Measurements from ENCODE around the gene MAPK7.

MAPK7 gene

DNA sequence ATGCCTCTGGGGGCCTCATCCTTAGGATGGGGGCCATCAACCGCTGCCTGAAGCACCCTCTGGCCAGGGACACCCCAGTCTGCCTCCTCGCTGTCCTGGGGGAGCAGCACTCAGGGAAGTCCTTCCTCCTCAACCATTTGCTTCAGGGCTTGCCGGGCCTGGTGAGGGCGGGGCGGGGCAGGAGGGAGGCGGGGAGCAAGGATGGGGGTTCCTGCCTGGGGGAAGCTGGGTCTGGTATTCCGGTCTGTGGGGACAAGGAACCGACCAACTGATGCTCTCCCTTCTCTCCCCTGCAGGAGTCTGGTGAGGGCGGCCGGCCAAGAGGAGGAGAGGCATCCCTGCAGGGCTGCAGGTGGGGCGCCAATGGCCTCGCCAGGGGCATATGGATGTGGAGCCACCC is 34.7 kb downstream of the MAPK7 start:
- Mint-ChIP-seq H3K4me3 (no peak overlapping the region), H3K27me3 (peaks cover 43% of the 10 kb centered on the region), H3K27ac (no peak overlapping the region), H3K36me3 (ENCODE audit: low read depth) (no peaks in the 10 kb centered on the region), H3K9me3 (no peaks in the 10 kb centered on the region), H3K4me1 (ENCODE audit: low read depth) (peaks cover 12% of the 10 kb centered on the region)
- intact Hi-C loops (cut with micrococcal nuclease), result no loop called here

DNA sequence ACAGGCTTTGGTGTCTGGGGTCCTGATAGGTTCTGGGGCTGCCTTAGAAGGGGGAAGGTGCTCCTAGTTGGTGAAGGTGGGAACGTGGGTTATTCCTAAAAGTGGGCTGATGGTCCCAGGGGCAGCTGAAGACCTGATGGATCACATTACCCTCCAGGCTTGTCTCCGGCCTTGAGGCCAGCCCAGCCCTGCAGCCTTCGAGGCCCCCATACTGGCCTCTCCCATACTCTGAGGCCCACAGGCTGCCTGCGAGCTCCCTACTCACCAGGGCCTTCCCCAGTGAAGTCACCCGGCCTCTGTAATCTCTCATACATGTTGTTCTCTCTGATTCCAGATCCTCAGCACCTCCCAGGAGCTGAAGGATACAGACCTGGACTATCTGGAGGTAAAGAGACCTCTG is 35.5 kb downstream of the MAPK7 start:
- Mint-ChIP-seq H3K4me3 (no peak overlapping the region), H3K4me1 (ENCODE audit: low read depth) (peaks cover 19% of the 10 kb centered on the region), H3K27ac (no peak overlapping the region), H3K27me3 (peaks cover 44% of the 10 kb centered on the region), H3K9me3 (no peaks in the 10 kb centered on the region), H3K36me3 (ENCODE audit: low read depth) (no peaks in the 10 kb centered on the region)
- intact Hi-C loops (cut with micrococcal nuclease), result no loop called here

DNA sequence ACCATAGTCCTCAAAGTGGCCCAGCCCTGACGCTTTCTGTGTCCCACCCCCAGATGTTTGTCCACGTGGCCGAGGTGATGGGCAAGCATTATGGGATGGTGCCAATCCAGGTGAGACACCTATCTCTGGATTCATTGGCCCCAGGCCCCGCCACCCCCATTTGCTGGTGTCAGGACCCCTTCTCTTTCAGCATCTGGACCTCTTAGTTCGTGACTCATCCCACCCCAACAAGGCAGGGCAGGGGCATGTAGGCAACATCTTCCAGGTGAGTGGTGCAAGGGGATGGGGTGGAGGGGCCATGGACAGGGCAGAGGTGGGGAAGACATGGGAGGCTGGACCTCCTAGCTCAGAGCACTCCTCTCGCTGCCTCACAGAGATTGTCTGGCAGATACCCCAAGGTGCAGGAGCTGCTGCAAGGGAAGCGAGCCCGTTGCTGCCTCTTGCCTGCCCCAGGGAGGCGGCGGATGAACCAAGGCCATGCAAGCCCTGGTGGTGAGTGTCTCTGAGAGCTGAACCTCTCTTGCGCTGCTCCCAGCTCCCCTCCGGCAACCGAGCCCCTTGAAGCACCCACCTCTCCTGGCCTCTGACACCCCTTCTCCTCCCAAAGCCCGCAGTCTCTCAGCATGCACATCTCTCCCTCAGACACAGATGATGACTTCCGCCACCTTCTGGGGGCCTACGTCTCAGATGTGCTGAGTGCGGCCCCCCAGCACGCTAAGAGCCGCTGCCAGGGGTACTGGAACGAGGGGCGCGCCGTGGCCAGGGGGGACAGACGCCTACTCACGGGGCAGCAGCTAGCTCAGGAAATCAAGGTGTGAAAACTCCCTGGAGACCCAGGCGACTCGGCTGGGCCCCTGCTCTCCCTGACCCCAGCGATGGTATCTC is 36.3 kb downstream of the MAPK7 start:
- Mint-ChIP-seq H3K27ac (no peak overlapping the region), H3K27me3 (peaks cover 44% of the 10 kb centered on the region), H3K36me3 (ENCODE audit: low read depth) (no peaks in the 10 kb centered on the region), H3K9me3 (no peaks in the 10 kb centered on the region), H3K4me1 (ENCODE audit: low read depth) (peaks cover 22% of the 10 kb centered on the region), H3K4me3 (no peak overlapping the region)
- intact Hi-C loops (cut with micrococcal nuclease), result no loop called here

DNA sequence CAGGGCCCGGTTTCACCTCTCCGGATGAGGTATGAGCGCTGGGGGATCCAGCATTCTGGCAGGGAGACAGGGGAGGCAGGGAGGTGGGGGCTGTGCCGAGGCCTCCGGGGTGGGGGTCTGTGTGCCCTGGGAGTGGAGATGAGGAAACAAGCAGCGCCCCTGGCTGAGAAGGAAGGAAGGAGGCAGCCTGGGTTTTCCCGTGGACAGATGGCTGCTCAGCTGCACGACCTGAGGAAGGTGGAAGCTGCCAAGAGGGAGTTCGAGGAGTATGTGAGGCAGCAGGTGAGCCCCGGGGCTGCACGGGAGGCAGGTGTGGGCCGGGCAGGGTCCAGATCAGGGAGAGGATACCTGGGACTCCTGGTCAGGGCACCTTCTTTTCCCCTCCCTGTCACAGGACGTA is 37.0 kb downstream of the MAPK7 start:
- no peak overlapping the region for H3K27ac Mint-ChIP-seq
- intact Hi-C loops (cut with micrococcal nuclease), result no loop called here
- H3K4me1 Mint-ChIP-seq (ENCODE audit: low read depth), result peaks cover 22% of the 10 kb centered on the region
- H3K4me3 Mint-ChIP-seq, result no peak overlapping the region
- peaks cover 43% of the 10 kb centered on the region for H3K27me3 Mint-ChIP-seq
- H3K9me3 Mint-ChIP-seq, result no peaks in the 10 kb centered on the region
- no peaks in the 10 kb centered on the region for H3K36me3 Mint-ChIP-seq (ENCODE audit: low read depth)

DNA sequence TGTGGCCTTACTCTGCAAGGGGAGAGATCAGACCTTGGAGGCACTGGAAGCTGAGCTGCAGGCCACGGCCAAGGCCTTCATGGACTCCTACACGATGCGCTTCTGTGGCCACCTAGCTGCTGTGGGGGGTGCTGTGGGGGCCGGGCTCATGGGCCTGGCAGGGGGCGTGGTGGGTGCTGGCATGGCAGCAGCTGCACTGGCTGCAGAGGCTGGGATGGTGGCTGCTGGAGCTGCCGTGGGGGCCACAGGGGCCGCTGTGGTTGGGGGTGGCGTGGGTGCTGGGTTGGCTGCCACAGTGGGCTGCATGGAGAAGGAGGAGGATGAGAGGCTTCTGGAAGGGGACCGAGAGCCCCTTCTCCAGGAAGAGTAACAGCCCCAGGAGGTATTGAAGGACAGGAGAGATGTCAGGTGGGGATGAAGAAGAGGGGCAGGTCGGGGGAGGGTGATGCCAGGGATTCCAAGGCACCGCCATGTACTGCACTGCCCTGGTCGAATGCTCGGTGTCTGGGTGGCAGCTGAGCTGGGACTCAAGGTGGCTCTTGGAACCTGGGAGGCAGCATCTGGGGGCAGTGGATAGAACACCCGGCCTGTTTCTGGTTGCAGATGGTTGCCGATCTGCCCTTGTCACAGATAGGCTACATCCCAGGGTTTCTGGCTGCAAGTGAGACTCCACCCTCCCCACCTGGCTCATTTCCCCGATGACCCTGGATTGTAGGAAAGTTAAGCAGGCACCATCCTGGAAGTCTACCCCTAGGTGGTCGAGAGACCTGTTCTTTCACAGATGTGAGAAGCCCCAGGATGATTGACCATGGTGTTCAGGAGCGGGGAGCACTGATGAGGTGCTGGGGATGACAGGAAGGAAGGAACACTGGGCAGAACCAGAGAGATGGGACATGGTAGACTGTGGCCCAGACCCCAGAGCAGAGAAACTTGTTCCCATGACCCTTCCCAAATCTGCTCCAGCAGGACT is 37.8 kb downstream of the MAPK7 start:
- H3K4me1 Mint-ChIP-seq (ENCODE audit: low read depth), result peaks cover 19% of the 10 kb centered on the region
- H3K27ac Mint-ChIP-seq, result no peak overlapping the region
- H3K27me3 Mint-ChIP-seq, result peaks cover 37% of the 10 kb centered on the region
- intact Hi-C loops (cut with micrococcal nuclease), result no loop called here
- H3K9me3 Mint-ChIP-seq, result no peaks in the 10 kb centered on the region
- H3K4me3 Mint-ChIP-seq, result no peak overlapping the region
- H3K36me3 Mint-ChIP-seq (ENCODE audit: low read depth), result no peaks in the 10 kb centered on the region

DNA sequence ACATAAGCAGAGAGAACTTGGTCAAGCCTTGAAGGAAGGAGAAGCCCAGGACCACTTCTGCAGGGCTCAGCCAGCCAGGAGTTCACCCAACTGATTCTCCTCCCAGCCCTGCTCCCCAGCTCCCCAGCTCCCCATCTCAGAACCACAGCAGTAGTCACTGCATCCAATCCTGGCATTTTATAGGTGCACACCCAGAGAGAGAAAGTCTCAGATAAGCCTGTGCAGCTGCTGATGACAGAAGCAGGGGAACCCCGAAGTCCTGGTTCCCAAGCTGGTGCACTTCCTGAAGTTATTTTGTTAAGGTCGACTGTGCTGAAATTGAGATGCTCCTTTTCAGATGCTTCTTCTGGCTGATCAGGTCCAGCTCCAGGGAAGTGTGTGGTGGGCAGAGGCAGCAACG is 39.3 kb downstream of the MAPK7 start:
- intact Hi-C loops (cut with micrococcal nuclease), result no loop called here
- Mint-ChIP-seq H3K36me3 (ENCODE audit: low read depth) (no peaks in the 10 kb centered on the region), H3K4me3 (no peak overlapping the region), H3K4me1 (ENCODE audit: low read depth) (peaks cover 17% of the 10 kb centered on the region), H3K9me3 (no peaks in the 10 kb centered on the region), H3K27ac (no peak overlapping the region), H3K27me3 (peaks cover 29% of the 10 kb centered on the region)

DNA sequence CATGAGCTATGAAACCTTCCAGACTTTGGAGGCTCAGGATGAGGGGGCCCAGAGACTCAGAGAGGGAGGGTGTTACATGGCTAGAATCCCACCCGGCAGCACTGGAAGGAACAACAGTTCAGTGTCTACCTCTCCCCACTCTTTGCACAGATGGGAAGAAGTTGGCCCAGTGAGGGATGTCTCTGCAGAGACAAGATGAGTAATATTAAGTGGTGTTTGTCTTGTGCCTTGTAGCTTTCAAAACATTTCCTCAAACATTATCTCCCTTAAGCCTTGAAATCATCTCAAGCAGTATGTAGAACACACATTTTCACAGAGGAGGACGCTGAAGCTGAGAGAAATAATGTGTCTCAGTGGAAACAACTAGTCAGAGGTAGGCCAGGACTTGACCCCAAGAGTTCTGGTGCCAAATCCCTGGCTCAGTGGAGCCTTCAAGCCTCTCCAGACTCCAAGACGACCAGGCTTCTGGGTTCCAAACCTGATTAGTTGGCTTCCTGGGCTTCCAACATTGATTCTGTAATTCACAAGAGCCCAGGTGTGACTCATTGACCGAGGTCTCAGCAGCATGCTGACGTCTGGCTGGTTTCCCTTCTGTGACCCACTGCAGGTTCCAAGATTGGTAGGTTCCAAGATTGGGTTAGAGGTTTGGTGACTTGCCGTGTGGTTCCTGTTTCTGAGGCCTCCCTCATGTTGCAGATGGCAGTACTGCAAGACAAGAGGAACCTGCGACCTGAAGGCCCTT is 40.1 kb downstream of the MAPK7 start:
- Mint-ChIP-seq H3K27ac (no peak overlapping the region), H3K4me1 (ENCODE audit: low read depth) (peaks cover 17% of the 10 kb centered on the region), H3K36me3 (ENCODE audit: low read depth) (no peaks in the 10 kb centered on the region), H3K4me3 (no peak overlapping the region), H3K9me3 (no peaks in the 10 kb centered on the region), H3K27me3 (peaks cover 26% of the 10 kb centered on the region)
- intact Hi-C loops (cut with micrococcal nuclease), result no loop called here

DNA sequence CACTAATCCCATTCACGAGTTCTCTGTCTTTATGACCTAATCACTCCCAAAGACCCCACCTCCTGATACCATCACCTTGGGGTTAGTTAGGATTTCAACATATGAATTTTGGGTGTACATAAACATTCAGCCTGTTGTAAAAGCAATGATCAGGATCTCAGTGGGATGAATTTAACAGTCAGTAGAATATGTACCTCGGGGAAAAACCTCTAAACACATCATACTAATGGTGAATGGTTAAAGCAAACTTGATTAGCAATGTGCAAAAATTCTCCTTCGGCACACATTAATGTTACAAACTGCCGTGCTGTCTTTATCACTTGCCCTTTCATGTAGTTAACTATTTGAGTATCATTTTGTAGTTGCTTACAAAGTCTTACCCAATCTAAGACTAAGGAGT is 42.9 kb downstream of the MAPK7 start:
- Mint-ChIP-seq H3K36me3 (ENCODE audit: low read depth) (no peaks in the 10 kb centered on the region), H3K27ac (no peak overlapping the region), H3K9me3 (no peaks in the 10 kb centered on the region), H3K4me3 (no peak overlapping the region), H3K27me3 (peaks cover 11% of the 10 kb centered on the region), H3K4me1 (ENCODE audit: low read depth) (peaks cover 17% of the 10 kb centered on the region)
- intact Hi-C loops (cut with micrococcal nuclease), result no loop called here

DNA sequence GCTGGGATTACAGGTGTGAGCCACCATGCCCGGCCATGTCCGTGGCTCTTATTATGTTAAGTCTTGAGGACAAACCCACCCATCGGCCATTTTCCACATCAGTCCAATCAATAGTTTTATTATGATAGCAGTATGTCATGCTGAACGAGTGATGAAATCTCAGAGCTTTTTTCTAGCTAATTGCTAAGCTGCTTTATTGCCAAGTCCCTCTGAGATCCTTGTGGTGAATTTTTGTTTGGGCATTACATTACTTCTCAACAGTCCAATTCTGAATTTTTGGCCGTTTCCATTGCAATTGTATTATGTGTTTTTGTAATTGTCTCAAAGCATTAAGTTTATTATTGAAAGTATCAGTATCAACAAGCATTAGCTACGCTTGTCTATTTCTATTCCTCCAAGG is 43.6 kb downstream of the MAPK7 start:
- H3K4me3 Mint-ChIP-seq, result no peak overlapping the region
- H3K27ac Mint-ChIP-seq, result no peak overlapping the region
- peaks cover 17% of the 10 kb centered on the region for H3K4me1 Mint-ChIP-seq (ENCODE audit: low read depth)
- no peaks in the 10 kb centered on the region for H3K9me3 Mint-ChIP-seq
- no peaks in the 10 kb centered on the region for H3K36me3 Mint-ChIP-seq (ENCODE audit: low read depth)
- peaks cover 10% of the 10 kb centered on the region for H3K27me3 Mint-ChIP-seq
- intact Hi-C loops (cut with micrococcal nuclease), result no loop called here

DNA sequence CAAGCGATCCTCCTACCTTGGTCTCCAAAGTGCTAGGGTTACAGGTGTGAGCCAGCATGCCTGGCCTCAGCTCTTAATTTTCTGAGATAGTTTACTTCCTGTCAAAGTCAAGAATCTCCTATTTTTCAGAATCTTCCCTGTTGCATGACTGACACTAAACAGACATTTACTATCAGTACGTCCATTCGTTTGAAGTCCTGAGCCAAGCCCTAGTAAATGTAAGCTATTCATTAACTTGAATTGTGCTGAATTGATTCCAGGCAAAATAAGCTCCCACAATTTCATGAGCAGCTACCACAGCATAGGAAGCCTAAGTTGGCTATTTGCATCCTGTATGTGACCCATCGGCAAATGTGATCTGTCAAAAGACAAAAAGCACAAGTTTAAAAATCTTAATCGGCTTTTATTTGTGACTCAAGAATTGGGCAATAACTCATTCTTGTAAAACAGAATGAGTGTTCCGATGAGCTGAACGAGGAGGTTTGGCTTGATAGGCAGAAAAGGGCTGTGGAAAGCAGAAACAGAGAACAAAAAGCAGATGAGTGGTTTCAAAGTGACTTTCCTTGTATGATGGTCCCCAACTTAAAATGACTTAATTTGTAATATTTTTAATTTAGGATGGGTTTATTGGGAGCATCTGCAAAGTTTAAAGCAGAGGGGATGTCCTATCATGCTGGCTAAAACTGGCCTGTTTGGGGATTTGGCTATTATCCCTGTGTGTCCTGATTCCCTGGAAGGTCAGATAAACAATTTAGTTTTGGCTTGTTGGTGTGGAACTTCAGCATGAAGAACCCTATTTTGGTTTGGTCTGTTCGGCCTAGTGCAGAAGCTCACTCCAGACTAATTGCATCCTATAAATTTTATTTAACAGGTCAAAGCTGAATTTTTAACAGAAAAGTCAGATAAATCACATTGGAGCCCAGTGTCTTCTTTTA is 46.9 kb downstream of the MAPK7 start:
- peaks cover 8% of the 10 kb centered on the region for H3K27me3 Mint-ChIP-seq
- no peaks in the 10 kb centered on the region for H3K4me1 Mint-ChIP-seq (ENCODE audit: low read depth)
- H3K36me3 Mint-ChIP-seq (ENCODE audit: low read depth), result no peaks in the 10 kb centered on the region
- intact Hi-C loops (cut with micrococcal nuclease), result no loop called here
- H3K9me3 Mint-ChIP-seq, result no peaks in the 10 kb centered on the region
- no peak overlapping the region for H3K4me3 Mint-ChIP-seq
- no peak overlapping the region for H3K27ac Mint-ChIP-seq

DNA sequence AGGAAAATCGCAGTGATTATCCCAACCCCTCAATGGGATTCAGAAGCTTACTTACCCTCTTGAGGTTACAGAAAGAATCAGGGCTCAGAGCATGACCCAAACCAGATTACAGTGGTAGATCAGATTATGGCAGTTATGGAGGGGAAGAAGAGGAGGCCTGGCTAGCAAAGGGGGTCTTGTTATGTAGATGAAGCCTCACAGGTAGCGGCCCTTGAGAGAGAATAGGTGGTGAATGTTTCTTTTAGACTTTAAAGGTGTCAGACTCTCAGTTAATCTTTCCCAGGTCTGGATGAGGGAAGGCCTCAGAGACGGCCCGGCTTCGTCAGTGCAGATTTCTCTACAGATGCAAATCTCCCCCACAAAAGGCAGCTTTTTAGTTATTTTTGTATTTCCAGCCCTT is 48.3 kb downstream of the MAPK7 start:
- peaks cover 8% of the 10 kb centered on the region for H3K27me3 Mint-ChIP-seq
- H3K36me3 Mint-ChIP-seq (ENCODE audit: low read depth), result no peaks in the 10 kb centered on the region

DNA sequence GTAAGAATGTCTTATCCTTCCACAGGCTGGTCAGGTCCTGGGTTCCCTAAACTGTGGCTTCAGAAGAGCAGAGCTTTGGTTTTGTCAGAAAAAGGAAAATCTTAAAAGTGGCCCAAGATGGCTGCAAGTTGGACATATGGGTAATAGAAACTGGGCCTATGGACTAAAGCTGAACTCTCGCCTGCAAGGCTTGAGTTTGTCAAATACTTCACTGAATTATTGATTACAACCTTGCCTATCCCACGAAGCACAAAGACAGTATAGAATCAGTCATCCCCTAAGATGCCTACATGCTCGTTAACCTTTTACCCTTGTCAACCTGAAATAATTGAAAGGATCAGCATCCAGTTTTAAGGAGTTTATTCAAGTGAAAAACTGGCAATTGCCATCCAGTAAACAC is 53.4 kb downstream of the MAPK7 start:
- Mint-ChIP-seq H3K27me3 (peaks cover 6% of the 10 kb centered on the region), H3K9me3 (no peaks in the 10 kb centered on the region), H3K36me3 (ENCODE audit: low read depth) (no peaks in the 10 kb centered on the region), H3K4me1 (ENCODE audit: low read depth) (no peaks in the 10 kb centered on the region), H3K27ac (no peak overlapping the region), H3K4me3 (no peak overlapping the region)
- intact Hi-C loops (cut with micrococcal nuclease), result no loop called here

More for the DNA sequence above, 48.3 kb downstream of the MAPK7 start:
- Mint-ChIP-seq H3K27ac (no peak overlapping the region), H3K4me1 (ENCODE audit: low read depth) (no peaks in the 10 kb centered on the region), H3K4me3 (no peak overlapping the region), H3K9me3 (no peaks in the 10 kb centered on the region)
- intact Hi-C loops (cut with micrococcal nuclease), result no loop called here

All from dendritic cell treated with granulocyte-macrophage colony-stimulating factor and Interleukin-4, amounts not matched to agents 40 ng/mL and 50 ng/mL, for 4 days (primary cell).